ENCODE results near the gene DHCR7. TPM values are rescaled to one million over a fixed set of nuclear protein-coding genes. Genes with fewer than 3 reads are reported as not detected.
"Not testable (repeated sequence)": the region's sequence is repeated elsewhere in the genome, so short reads cannot be mapped to it uniquely, and the experiment has no call there.

DHCR7 gene
- total RNA-seq, 4 donors from 2014 or later, result 5.0 to 101 (median 36.8) TPM

DNA sequence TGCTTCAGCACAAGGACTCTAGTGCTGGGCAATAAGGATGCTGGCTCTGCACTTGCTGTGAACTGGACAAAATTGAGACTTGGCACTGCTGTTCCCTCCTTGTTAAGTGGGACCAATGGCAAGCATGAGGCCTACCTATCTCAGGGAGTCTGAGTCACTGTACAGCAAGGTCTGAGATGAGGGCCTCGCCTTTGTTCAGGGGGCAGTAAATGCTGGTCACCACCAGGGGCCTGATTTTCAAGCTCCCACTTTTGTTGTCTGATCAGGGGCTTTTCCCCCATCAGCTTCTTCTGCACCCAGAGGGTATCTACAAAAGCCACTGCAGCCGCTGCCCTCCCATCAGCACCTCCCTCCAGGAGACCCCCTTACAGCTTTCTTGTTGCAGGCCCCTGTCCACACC, 22.8 kb downstream of the DHCR7 start:
- H3K9me3 ChIP-seq, result no peaks in the 10 kb centered on the region
- TF ChIP-seq, protein P1, sequence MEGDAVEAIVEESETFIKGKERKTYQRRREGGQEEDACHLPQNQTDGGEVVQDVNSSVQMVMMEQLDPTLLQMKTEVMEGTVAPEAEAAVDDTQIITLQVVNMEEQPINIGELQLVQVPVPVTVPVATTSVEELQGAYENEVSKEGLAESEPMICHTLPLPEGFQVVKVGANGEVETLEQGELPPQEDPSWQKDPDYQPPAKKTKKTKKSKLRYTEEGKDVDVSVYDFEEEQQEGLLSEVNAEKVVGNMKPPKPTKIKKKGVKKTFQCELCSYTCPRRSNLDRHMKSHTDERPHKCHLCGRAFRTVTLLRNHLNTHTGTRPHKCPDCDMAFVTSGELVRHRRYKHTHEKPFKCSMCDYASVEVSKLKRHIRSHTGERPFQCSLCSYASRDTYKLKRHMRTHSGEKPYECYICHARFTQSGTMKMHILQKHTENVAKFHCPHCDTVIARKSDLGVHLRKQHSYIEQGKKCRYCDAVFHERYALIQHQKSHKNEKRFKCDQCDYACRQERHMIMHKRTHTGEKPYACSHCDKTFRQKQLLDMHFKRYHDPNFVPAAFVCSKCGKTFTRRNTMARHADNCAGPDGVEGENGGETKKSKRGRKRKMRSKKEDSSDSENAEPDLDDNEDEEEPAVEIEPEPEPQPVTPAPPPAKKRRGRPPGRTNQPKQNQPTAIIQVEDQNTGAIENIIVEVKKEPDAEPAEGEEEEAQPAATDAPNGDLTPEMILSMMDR (IDR thresholded peaks at IDR 0.05), result no peak
- no peak for TF ChIP-seq POLR2A (IDR thresholded peaks at IDR 0.05)
- no peak for DNase-seq
- no peak overlapping the region for H3K4me3 ChIP-seq
- H3K27me3 ChIP-seq, result no peaks in the 10 kb centered on the region
- H3K27ac ChIP-seq, result no peak overlapping the region
- H3K4me1 ChIP-seq, result no peaks in the 10 kb centered on the region
- no peaks in the 10 kb centered on the region for H3K36me3 ChIP-seq

DNA sequence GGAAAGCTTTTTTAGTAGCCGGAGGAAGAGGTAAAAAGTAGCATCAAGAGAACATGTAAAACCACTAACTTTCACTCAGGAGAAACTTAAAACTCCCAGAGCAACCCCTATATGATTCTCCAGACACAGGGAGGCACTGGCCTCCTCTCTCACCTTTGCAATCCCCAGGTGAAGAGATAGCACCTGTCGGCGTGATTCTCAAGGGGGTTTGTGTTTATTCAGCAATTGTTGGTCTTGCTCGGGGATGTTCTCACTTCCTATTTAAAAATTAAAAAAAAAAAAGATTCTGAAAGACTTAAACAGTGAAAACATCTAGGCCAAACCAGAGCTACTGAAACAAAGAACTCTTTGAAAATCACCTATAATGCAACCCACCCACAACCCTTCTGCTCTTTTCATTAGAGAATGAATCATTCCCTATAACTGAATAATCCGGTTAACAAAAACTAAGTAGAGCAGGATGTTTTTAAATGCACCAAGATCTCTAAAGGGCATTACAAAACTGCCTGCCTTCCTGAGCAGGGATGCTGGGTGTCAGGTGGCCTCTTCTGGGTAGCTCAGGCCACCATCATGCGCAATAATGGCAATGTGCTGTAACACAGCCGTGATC, 24.9 kb downstream of the DHCR7 start:
- no peak for DNase-seq
- TF ChIP-seq POLR2A (IDR thresholded peaks at IDR 0.05), result no peak
- TF ChIP-seq, protein P1 (IDR thresholded peaks at IDR 0.05), result no peak
- H3K9me3 ChIP-seq, result no peaks in the 10 kb centered on the region
- no peak overlapping the region for H3K4me3 ChIP-seq
- H3K4me1 ChIP-seq, result no peaks in the 10 kb centered on the region
- H3K27ac ChIP-seq, result no peak overlapping the region
- H3K27me3 ChIP-seq, result no peaks in the 10 kb centered on the region
- H3K36me3 ChIP-seq, result no peaks in the 10 kb centered on the region

DNA sequence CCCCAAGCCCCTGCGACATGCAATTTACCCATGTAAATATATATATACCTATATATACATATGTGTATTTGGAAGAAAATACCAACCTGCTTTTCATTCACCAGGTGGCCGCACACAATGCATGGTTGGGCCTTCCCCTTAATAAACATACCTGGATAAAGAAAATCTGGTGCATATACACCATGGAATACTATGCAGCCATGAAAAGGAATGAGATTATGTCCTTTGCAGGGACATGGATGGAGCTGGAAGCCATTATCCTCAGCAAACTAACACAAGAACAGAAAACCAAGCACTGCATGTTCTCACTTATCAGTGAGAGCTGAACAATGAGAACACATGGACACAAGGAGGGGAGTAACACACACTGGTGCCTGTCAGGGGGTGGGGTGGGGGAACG, 25.9 kb downstream of the DHCR7 start:
- not testable (repeated sequence) for H3K27me3 ChIP-seq, DNase-seq, H3K9me3 ChIP-seq, H3K36me3 ChIP-seq, H3K4me3 ChIP-seq, H3K4me1 ChIP-seq, H3K27ac ChIP-seq

DNA sequence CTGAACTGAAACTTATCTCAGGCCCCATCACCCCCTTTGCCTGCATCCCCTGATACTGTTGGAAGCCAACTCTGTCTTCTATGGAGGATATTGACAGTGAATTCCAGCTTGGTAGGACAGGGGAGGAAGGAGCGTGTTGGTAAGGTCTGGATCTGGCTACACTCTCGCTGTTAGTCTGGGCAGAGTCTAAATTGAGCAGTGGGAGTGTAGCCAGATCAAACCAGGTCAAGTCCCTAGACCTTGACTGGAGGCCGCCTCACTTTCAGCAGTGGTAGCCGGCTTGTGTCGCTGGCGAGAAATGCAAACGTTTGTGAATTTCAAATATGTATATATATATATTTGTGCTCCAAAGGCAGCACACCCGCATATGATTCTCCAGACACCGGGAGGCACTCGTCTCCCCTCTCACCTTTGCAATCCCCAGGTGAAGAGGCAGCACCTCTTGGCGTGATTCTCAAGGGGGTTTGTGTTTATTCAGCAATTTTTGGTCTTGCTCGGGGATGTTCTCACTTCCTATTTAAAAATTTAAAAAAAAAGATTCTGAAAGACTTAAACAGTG, 26.7 kb downstream of the DHCR7 start:
- no peak overlapping the region for H3K4me3 ChIP-seq
- no peaks in the 10 kb centered on the region for H3K9me3 ChIP-seq
- H3K27ac ChIP-seq, result no peak overlapping the region
- H3K4me1 ChIP-seq, result no peaks in the 10 kb centered on the region
- no peak for DNase-seq
- no peak for TF ChIP-seq POLR2A (IDR thresholded peaks at IDR 0.05)
- TF ChIP-seq, protein P1 (IDR thresholded peaks at IDR 0.05), result no peak
- H3K27me3 ChIP-seq, result no peaks in the 10 kb centered on the region
- H3K36me3 ChIP-seq, result no peaks in the 10 kb centered on the region

DNA sequence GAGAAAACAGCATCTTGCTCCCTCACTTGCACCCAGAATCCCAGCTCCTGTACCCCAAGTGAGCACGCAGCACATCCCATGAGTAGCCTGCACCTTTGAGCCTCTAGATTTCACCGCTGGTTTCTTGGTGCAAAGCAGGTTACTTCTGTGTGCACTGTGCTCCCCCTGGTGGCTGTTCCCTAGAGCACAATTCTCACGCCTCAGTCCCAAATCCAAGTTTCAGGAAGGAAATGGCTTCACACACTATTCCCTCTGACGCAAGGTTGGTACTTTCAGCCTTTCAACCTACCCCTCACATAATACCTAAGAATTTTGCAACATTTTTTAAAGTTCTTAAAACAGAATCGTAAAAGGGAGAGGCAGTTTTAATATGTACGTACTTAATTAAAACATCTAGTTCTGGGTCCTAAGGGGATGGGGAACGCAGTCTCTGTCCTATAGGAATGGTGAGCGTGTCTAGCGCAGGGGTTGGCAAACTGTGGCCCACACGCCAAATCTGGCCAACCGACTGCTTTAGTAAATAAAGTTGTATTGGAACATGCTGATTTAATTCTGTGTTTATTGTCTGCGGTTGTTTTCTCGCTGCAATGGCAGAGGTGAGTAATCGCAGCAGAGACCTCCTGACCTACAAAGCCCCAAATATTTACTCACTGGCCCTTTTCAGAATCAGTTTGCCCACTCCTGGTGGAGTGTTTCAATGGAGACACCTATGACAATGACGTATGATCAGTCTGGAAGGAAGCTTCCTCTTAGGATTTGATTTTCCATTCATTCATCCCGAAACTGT, 27.5 kb downstream of the DHCR7 start:
- Histone ChIP-seq H3K27ac (no peak overlapping the region), H3K9me3 (no peaks in the 10 kb centered on the region), H3K4me3 (no peak overlapping the region), H3K4me1 (no peaks in the 10 kb centered on the region), H3K36me3 (no peaks in the 10 kb centered on the region), H3K27me3 (no peaks in the 10 kb centered on the region)
- TF ChIP-seq POLR2A (IDR thresholded peaks at IDR 0.05), result no peak
- TF ChIP-seq, protein P1 (IDR thresholded peaks at IDR 0.05), result peak; percentile 22 to 80 (median 62)
- peak in 2 of 3 donors; percentile 30 to 74 for DNase-seq

DNA sequence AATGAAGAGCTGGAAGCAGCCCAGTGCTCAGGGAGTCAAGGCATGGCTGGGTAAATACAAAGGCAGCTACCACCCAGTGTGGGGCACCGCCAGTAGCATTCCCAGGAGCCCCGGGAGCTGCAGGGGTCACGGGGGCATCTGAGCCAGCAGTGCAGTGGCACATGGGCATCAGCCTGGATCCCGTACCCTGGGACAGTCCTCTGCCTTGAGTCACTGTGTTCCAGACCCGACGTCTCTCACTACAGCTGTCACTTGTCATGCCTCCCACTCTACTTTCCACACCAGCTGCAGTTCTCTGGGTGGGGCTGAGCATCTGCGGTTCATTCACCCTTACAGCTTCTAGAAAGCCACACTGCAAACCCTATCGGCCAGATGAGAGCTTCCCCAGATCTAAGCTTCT, 29.6 kb downstream of the DHCR7 start:
- no peak overlapping the region for H3K4me3 ChIP-seq
- DNase-seq, result peak in 2 of 3 donors; percentile 38 to 56
- H3K36me3 ChIP-seq, result no peaks in the 10 kb centered on the region
- no peak overlapping the region for H3K27ac ChIP-seq
- H3K9me3 ChIP-seq, result no peaks in the 10 kb centered on the region
- no peak for TF ChIP-seq POLR2A (IDR thresholded peaks at IDR 0.05)
- no peaks in the 10 kb centered on the region for H3K27me3 ChIP-seq
- H3K4me1 ChIP-seq, result no peaks in the 10 kb centered on the region

Data from Peyer's patch (tissue), 4 donors.